GM12878 (cell line): ENCODE measurements around the gene POLR2L. TPM values are rescaled to one million over a fixed set of nuclear protein-coding genes. Genes with fewer than 3 reads are reported as not detected.

Experiments
- ATAC-seq: fragments of 200-7000 bp; cut with Tn5 transposase; 3 replicates; pipeline ENCODE4 v1.9.1; 2020; ENCODE audit warnings: mild to moderate bottlenecking, moderate library complexity
- BruUV-seq: library from RNA; stranded (reverse); fragments of 400-500 nt; replicated peaks from 2 replicates; lab custom pipeline; 2021; lab: Mats Ljungman, UMichigan
- CTCF ChIA-PET: fragments of 300-600 bp; sonication (Branson Sonifier 250); formaldehyde crosslinking; extraction: SDS; loops from one replicate; lab custom pipeline; 2021; ENCODE audit warnings: inconsistent platforms; lab: Yijun Ruan, JAX
- POLR2A ChIA-PET: fragments of 350-600 bp; formaldehyde crosslinking; extraction: SDS; loops from one replicate; lab custom pipeline; 2021; ENCODE audit warnings: inconsistent platforms; lab: Charles Lee
- RAD21 ChIA-PET: fragments of 300-600 bp; sonication (Branson Sonifier 250); formaldehyde crosslinking; loops from one replicate; lab custom pipeline; 2023; ENCODE audit warnings: antibody characterized with exemption; ENCODE audit not compliant: unreplicated experiment; lab: Charles Lee
- SMC1A ChIA-PET: fragments of 300-600 bp; sonication (Branson Sonifier 250); formaldehyde crosslinking; loops from one replicate; lab custom pipeline; 2023; ENCODE audit not compliant: unreplicated experiment, uncharacterized antibody; lab: Charles Lee
- DNase-seq: peaks from one replicate; pipeline ENCODE4 v3.0.0-alpha.2; 2011; ENCODE audit warnings: low read depth, low spot score
- FAIRE-seq: peaks from 3 replicates; lab custom pipeline; 2011; peaks lifted over from hg19 to GRCh38; lab: Jason Lieb, UNC
- H2AFZ ChIP-seq: 2 replicates; pipeline ENCODE4 v1.6.0; 2011; ENCODE audit warnings: low read depth, low read length, control low read depth; ENCODE audit not compliant: control insufficient read depth
- H3K27ac ChIP-seq: 2 replicates; pipeline ENCODE4 v1.5.1; 2011; ENCODE audit warnings: control low read depth; ENCODE audit not compliant: control insufficient read depth, insufficient read depth
- H3K27me3 ChIP-seq, 2 experiments: replicated peaks in 1 of 2; 2 replicates each; pipeline versions ENCODE4 v1.6.0 to v1.6.1; 2011; ENCODE audit warnings: low read length in 1 of 2; ENCODE audit not compliant: control insufficient read depth in 2 of 2, insufficient read depth in 2 of 2
- H3K36me3 ChIP-seq, 2 experiments: 2 replicates each; pipeline ENCODE4 v1.5.1; 2011; ENCODE audit warnings: low read length in 1 of 2; ENCODE audit not compliant: control insufficient read depth in 2 of 2, insufficient read depth in 2 of 2
- H3K4me1 ChIP-seq: 2 replicates; pipeline ENCODE4 v1.6.1; 2011; ENCODE audit warnings: mild to moderate bottlenecking, low read length, moderate library complexity, mixed read lengths; ENCODE audit not compliant: control insufficient read depth, insufficient read depth
- H3K4me2 ChIP-seq: 2 replicates; pipeline ENCODE4 v1.6.0; 2011; ENCODE audit warnings: control low read depth; ENCODE audit not compliant: control insufficient read depth, insufficient read depth
- H3K4me3 ChIP-seq: fragments of 200-600 bp; sonication (generic); 2 replicates; pipeline ENCODE4 v1.5.1; 2016
- H3K79me2 ChIP-seq: 2 replicates; pipeline ENCODE4 v1.6.0; 2011; ENCODE audit warnings: low read length; ENCODE audit not compliant: control insufficient read depth, insufficient read depth
- H3K9ac ChIP-seq: 2 replicates; pipeline ENCODE4 v1.8.0; 2011; ENCODE audit warnings: low read length, control low read depth, mixed read lengths; ENCODE audit not compliant: control insufficient read depth, insufficient read depth
- H3K9me3 ChIP-seq: replicated peaks from 3 replicates; pipeline ENCODE4 v1.5.1; 2011; ENCODE audit warnings: mild to moderate bottlenecking, low read length; ENCODE audit not compliant: control insufficient read depth, insufficient read depth
- H4K20me1 ChIP-seq: 2 replicates; pipeline ENCODE4 v1.6.0; 2011; ENCODE audit not compliant: control insufficient read depth, insufficient read depth
- BRCA1 ChIP-seq: IDR thresholded peaks from 2 replicates; pipeline ENCODE4 v1.6.1; 2011; ENCODE audit warnings: low read depth, low read length, improper control_type of control experiment
- CREB1 ChIP-seq: IDR thresholded peaks from 2 replicates; pipeline ENCODE4 v1.6.1; 2012; ENCODE audit warnings: low read depth, mild to moderate bottlenecking, inconsistent platforms
- HDAC2 ChIP-seq: fragments of 200-600 bp; sonication (generic); IDR thresholded peaks from 2 replicates; pipeline ENCODE4 v1.6.1; 2017
- KAT2A ChIP-seq: conservative IDR thresholded peaks from 2 replicates; pipeline ENCODE4 v1.6.1; 2011; ENCODE audit warnings: low read depth, low read length; ENCODE audit not compliant: control insufficient read depth
- MEF2B ChIP-seq: fragments of 450-650 bp; IDR thresholded peaks from 2 replicates; pipeline ENCODE4 v1.6.1; 2018; ENCODE audit warnings: mild to moderate bottlenecking, moderate library complexity; ENCODE audit not compliant: partially characterized antibody, poor library complexity, severe bottlenecking
- WRNIP1 ChIP-seq: IDR thresholded peaks from 2 replicates; pipeline ENCODE4 v1.6.1; 2011; ENCODE audit warnings: low read depth, low read length, improper control_type of control experiment, borderline replicate concordance
- ZNF622 ChIP-seq: fragments of 450-650 bp; IDR thresholded peaks from 2 replicates; pipeline ENCODE4 v1.6.1; 2017; ENCODE audit warnings: mild to moderate bottlenecking, inconsistent platforms
- WGBS: methylation state at CpG from one replicate; pipeline ENCODE4 v1.1.6; 2016; ENCODE audit warnings: low lambda C conversion rate; ENCODE audit not compliant: insufficient replicate concordance, insufficient coverage; ENCODE audit errors: missing lambda C conversion rate; 5-methylcytosine and 5-hydroxymethylcytosine counted together
- in situ Hi-C: fragments of 300-500 bp; cut with MboI; formaldehyde crosslinking; loops from 9 replicates; pipeline ENCODE4 v1.14.3; 2018; ENCODE audit warnings: mixed read lengths
- intact Hi-C: fragments of 100-400 bp; cut with micrococcal nuclease; formaldehyde crosslinking; loops from one replicate; pipeline ENCODE4 v1.14.2; 2022; ENCODE audit not compliant: unreplicated experiment
- polyA plus RNA-seq, 11 experiments: library from polyadenylated mRNA; depleted of rRNA in 4 of 11; unstranded in 6 of 11; stranded (reverse) in 5 of 11; fragments of >200 nt; fragmentation: Nextera tagmentation in 4 of 11; fragmentation: Illumina TruSeq in 1 of 11; extraction: Ambion mirVana in 4 of 11; extraction: Trizol in 1 of 11; gene quantifications; 1 replicate in 1 of 11; 2 replicates in 10 of 11; pipeline versions ENCODE4 v1.2.1 to v1.2.3, GENCODE V29; 2011 to 2016; ENCODE audit warnings: inconsistent platforms in 2 of 11, missing spikeins in 2 of 11, low read depth in 1 of 11
- total RNA-seq, 4 experiments: library from RNA; depleted of rRNA in 3 of 4; stranded (reverse); fragments of >200 nt in 3 of 4; fragmentation: Illumina TruSeq in 1 of 4; extraction: Trizol in 1 of 4; gene quantifications; 2 replicates each; pipeline versions ENCODE4 v1.2.1 to v1.2.3, GENCODE V29; 2013 to 2021
- TF ChIP-seq, protein P1 (sequence below): IDR thresholded peaks from 2 replicates; pipeline ENCODE4 v1.6.1; 2012; ENCODE audit warnings: improper control_type of control experiment, low read depth, low read length; ENCODE audit not compliant: insufficient replicate concordance
- TF ChIP-seq, protein P2 (sequence below): fragments of 150-350 bp; IDR thresholded peaks from 2 replicates; pipeline ENCODE4 v1.6.1; 2016; ENCODE audit warnings: low read depth, low read length

Gene POLR2L
- total and polyA plus RNA-seq, 10 of the 15 experiments (the other 5 are each of a cell fraction or from before 2014, with no cell fraction given) = 23.1 to 497 (median 125) TPM

DNA sequence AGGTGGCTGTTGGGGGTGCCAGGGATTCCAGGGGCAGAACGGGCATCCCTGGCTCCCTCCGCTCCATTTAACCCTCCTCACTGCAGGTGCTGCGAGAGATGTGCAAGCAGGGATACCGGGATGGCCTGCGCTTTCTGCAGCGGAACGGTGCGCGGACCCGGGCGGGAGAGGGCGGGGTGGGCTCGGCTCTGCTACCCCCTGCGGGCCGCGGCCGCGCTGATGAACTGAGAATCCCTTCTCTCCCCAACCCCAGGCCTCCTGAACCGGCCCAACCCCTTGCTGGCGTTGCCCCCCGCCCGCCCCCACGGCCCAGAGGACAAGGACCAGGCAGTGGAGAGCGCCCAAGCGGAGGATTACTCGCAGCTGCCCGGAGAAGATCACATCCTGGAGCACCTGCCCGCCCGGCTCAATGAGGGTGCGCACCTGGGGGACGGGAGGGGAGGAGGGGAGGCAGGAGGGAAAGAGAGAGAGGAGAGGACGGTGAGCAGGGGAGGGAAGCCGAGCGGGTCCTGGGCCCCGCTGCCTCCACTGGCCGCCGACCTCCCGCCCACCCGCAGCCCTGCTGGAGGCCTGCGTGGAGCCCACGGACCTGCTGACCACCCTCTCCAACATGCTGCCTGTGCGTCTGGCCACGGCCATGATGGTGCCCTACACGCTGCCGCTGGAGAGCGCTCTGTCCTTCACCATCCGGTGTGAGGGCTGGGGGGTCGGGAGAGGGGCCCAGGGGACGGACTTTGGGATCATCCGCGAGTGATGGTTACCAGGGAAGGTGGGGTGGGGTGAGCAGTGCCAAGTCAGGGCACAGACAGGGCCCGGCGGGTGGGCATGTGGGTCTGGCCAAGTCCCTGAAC lies 18.7 kb downstream of the POLR2L start:
- peaks cover 5% of the 10 kb centered on the region for H3K79me2 ChIP-seq
- ATAC-seq = no peak
- no peak overlapping the region for H3K4me3 ChIP-seq
- CTCF ChIA-PET = no interaction called here
- no peak overlapping the region for H2AFZ ChIP-seq
- no peak overlapping the region for H3K27ac ChIP-seq
- SMC1A ChIA-PET = no interaction called here
- H3K9me3 ChIP-seq = no peaks in the 10 kb centered on the region
- H4K20me1 ChIP-seq = no peaks in the 10 kb centered on the region; the same call in 1 of the 2 replicates
- BruUV-seq = no TSS peak
- 90% methylated on average over 31 of the region's 53 CpGs for WGBS
- peaks cover 13% of the 10 kb centered on the region for H3K4me1 ChIP-seq
- TF ChIP-seq HDAC2 (no peak), BRCA1 (no peak), WRNIP1 (no peak), ZNF622 (no peak), CREB1 (no peak), KAT2A (no peak), MEF2B (no peak)
- TF ChIP-seq, protein P1, sequence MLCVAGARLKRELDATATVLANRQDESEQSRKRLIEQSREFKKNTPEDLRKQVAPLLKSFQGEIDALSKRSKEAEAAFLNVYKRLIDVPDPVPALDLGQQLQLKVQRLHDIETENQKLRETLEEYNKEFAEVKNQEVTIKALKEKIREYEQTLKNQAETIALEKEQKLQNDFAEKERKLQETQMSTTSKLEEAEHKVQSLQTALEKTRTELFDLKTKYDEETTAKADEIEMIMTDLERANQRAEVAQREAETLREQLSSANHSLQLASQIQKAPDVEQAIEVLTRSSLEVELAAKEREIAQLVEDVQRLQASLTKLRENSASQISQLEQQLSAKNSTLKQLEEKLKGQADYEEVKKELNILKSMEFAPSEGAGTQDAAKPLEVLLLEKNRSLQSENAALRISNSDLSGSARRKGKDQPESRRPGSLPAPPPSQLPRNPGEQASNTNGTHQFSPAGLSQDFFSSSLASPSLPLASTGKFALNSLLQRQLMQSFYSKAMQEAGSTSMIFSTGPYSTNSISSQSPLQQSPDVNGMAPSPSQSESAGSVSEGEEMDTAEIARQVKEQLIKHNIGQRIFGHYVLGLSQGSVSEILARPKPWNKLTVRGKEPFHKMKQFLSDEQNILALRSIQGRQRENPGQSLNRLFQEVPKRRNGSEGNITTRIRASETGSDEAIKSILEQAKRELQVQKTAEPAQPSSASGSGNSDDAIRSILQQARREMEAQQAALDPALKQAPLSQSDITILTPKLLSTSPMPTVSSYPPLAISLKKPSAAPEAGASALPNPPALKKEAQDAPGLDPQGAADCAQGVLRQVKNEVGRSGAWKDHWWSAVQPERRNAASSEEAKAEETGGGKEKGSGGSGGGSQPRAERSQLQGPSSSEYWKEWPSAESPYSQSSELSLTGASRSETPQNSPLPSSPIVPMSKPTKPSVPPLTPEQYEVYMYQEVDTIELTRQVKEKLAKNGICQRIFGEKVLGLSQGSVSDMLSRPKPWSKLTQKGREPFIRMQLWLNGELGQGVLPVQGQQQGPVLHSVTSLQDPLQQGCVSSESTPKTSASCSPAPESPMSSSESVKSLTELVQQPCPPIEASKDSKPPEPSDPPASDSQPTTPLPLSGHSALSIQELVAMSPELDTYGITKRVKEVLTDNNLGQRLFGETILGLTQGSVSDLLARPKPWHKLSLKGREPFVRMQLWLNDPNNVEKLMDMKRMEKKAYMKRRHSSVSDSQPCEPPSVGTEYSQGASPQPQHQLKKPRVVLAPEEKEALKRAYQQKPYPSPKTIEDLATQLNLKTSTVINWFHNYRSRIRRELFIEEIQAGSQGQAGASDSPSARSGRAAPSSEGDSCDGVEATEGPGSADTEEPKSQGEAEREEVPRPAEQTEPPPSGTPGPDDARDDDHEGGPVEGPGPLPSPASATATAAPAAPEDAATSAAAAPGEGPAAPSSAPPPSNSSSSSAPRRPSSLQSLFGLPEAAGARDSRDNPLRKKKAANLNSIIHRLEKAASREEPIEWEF = no peak
- TF ChIP-seq, protein P2, sequence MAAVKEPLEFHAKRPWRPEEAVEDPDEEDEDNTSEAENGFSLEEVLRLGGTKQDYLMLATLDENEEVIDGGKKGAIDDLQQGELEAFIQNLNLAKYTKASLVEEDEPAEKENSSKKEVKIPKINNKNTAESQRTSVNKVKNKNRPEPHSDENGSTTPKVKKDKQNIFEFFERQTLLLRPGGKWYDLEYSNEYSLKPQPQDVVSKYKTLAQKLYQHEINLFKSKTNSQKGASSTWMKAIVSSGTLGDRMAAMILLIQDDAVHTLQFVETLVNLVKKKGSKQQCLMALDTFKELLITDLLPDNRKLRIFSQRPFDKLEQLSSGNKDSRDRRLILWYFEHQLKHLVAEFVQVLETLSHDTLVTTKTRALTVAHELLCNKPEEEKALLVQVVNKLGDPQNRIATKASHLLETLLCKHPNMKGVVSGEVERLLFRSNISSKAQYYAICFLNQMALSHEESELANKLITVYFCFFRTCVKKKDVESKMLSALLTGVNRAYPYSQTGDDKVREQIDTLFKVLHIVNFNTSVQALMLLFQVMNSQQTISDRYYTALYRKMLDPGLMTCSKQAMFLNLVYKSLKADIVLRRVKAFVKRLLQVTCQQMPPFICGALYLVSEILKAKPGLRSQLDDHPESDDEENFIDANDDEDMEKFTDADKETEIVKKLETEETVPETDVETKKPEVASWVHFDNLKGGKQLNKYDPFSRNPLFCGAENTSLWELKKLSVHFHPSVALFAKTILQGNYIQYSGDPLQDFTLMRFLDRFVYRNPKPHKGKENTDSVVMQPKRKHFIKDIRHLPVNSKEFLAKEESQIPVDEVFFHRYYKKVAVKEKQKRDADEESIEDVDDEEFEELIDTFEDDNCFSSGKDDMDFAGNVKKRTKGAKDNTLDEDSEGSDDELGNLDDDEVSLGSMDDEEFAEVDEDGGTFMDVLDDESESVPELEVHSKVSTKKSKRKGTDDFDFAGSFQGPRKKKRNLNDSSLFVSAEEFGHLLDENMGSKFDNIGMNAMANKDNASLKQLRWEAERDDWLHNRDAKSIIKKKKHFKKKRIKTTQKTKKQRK = no peak
- POLR2A ChIA-PET = no interaction called here
- no peak overlapping the region for H3K9ac ChIP-seq
- H3K36me3 ChIP-seq = no peaks in the 10 kb centered on the region; a peak in 2 of 4 replicates
- intact Hi-C loops = no loop called here
- in situ Hi-C loops = loop anchor here (25.0 kb wide), 1 partner anchor 1564 kb away; the partner anchor contains the start of gene CD81
- H3K4me2 ChIP-seq = no peak overlapping the region
- no peaks in the 10 kb centered on the region for H3K27me3 ChIP-seq
- RAD21 ChIA-PET = no interaction called here
- DNase-seq = no peak
- no peak for FAIRE-seq
